GM18511 (cell line): ENCODE results near the gene BABAM2.

ENCODE experiments used
- ATAC-seq: cut with Tn5 transposase; IDR thresholded peaks from one replicate; pipeline ENCODE4 v1.9.1; 2021; ENCODE audit warnings: mild to moderate bottlenecking, moderate library complexity; ENCODE audit not compliant: unreplicated experiment

The BABAM2 gene

GRCh38 chr2:28150236-28150915 is 259.8 kb downstream of the BABAM2 start:
- ATAC-seq = no peak

GRCh38 chr2:28150994-28151393 is 260.5 kb downstream of the BABAM2 start:
- ATAC-seq = no peak

GRCh38 chr2:28152585-28153280 is 262.2 kb downstream of the BABAM2 start:
- ATAC-seq = no peak

GRCh38 chr2:28153851-28154250 is 263.3 kb downstream of the BABAM2 start:
- ATAC-seq = no peak

GRCh38 chr2:28155086-28155485 is 264.6 kb downstream of the BABAM2 start:
- no peak for ATAC-seq

- ATAC-seq = no peak
Measured at GRCh38 chr2:28155627-28156026, 265.1 kb downstream of the BABAM2 start.

- ATAC-seq = no peak
Measured at GRCh38 chr2:28158791-28159190, 268.3 kb downstream of the BABAM2 start.

- no peak for ATAC-seq
Measured at GRCh38 chr2:28160986-28161425, 270.5 kb downstream of the BABAM2 start.

- ATAC-seq = no peak
Measured at GRCh38 chr2:28161466-28161865, 270.9 kb downstream of the BABAM2 start.

GRCh38 chr2:28162564-28162963 is 272.0 kb downstream of the BABAM2 start:
- no peak for ATAC-seq

GRCh38 chr2:28163028-28163427 is 272.5 kb downstream of the BABAM2 start:
- no peak for ATAC-seq

- no peak for ATAC-seq
Measured at GRCh38 chr2:28163627-28164279, 273.2 kb downstream of the BABAM2 start.

- ATAC-seq = no peak
Measured at GRCh38 chr2:28164280-28164801, 273.8 kb downstream of the BABAM2 start.

GRCh38 chr2:28165087-28165635 is 274.6 kb downstream of the BABAM2 start:
- no peak for ATAC-seq

- ATAC-seq = no peak
Measured at GRCh38 chr2:28166956-28167355, 276.4 kb downstream of the BABAM2 start.

GRCh38 chr2:28168376-28168775 is 277.8 kb downstream of the BABAM2 start:
- no peak for ATAC-seq

- no peak for ATAC-seq
Measured at GRCh38 chr2:28169492-28169891, 279.0 kb downstream of the BABAM2 start.

- ATAC-seq = no peak
Measured at GRCh38 chr2:28172114-28172898, 281.8 kb downstream of the BABAM2 start.

GRCh38 chr2:28173377-28173776 is 282.8 kb downstream of the BABAM2 start:
- no peak for ATAC-seq

- ATAC-seq = no peak
Measured at GRCh38 chr2:28174211-28174610, 283.7 kb downstream of the BABAM2 start.

- ATAC-seq = no peak
Measured at GRCh38 chr2:28175028-28175427, 284.5 kb downstream of the BABAM2 start.
